PC-3 (cell line): ENCODE results near the gene KIF5A. TPM values are rescaled to one million over a fixed set of nuclear protein-coding genes. Genes with fewer than 3 reads are reported as not detected.

Experiments
- ATAC-seq: fragments of 200-7000 bp; cut with Tn5 transposase; 2 replicates; pipeline ENCODE4 v1.9.1; 2020; ENCODE audit warnings: mild to moderate bottlenecking, moderate library complexity
- BruUV-seq: library from RNA; stranded (reverse); fragments of 400-500 nt; replicated peaks from 2 replicates; lab custom pipeline; 2021; lab: Mats Ljungman, UMichigan
- CTCF ChIA-PET: fragments of 300-600 bp; sonication (Branson Sonifier 250); formaldehyde crosslinking; loops from one replicate; lab custom pipeline; 2022; ENCODE audit warnings: antibody characterized with exemption; lab: Charles Lee
- POLR2A ChIA-PET: fragments of 300-600 bp; sonication (Branson Sonifier 250); formaldehyde crosslinking; loops from one replicate; lab custom pipeline; 2022; ENCODE audit warnings: antibody characterized with exemption; ENCODE audit not compliant: unreplicated experiment; lab: Charles Lee
- DNase-seq: peaks from one replicate; pipeline ENCODE4 v3.0.0-alpha.2; 2015
- H2AFZ ChIP-seq: fragments of 300-600 bp; sonication (generic); 2 replicates; pipeline ENCODE4 v1.6.0; 2016; ENCODE audit warnings: antibody characterized with exemption, low read length
- H3F3A ChIP-seq: fragments of 300-600 bp; sonication (generic); one replicate; pipeline ENCODE4 v1.6.0; 2017; ENCODE audit warnings: antibody characterized with exemption, low read length, control low read depth, mild to moderate bottlenecking; ENCODE audit not compliant: unreplicated experiment
- H3K27ac ChIP-seq: fragments of 300-600 bp; sonication (generic); 2 replicates; pipeline ENCODE4 v1.5.1; 2016; ENCODE audit warnings: mild to moderate bottlenecking, low read length
- H3K27me3 ChIP-seq: fragments of 300-600 bp; sonication (generic); 2 replicates; pipeline ENCODE4 v1.6.1; 2016; ENCODE audit warnings: low read length, mixed read lengths
- H3K36me3 ChIP-seq: fragments of 300-600 bp; sonication (generic); 2 replicates; pipeline ENCODE4 v1.6.1; 2016; ENCODE audit warnings: low read depth, mixed run types, low read length, mixed read lengths
- H3K4me1 ChIP-seq: fragments of 300-600 bp; sonication (generic); 2 replicates; pipeline ENCODE4 v1.5.1; 2016; ENCODE audit warnings: low read length; ENCODE audit not compliant: insufficient read depth
- H3K4me2 ChIP-seq: fragments of 300-600 bp; sonication (generic); 2 replicates; pipeline ENCODE4 v1.6.0; 2016; ENCODE audit warnings: low read length
- H3K4me3 ChIP-seq: fragments of 300-600 bp; sonication (generic); 2 replicates; pipeline ENCODE4 v1.5.1; 2016; ENCODE audit warnings: mild to moderate bottlenecking, low read length, mixed read lengths
- H3K79me2 ChIP-seq: fragments of 300-600 bp; sonication (generic); 2 replicates; pipeline ENCODE4 v1.6.1; 2017; ENCODE audit warnings: low read length, mixed read lengths
- H3K9ac ChIP-seq: fragments of 300-600 bp; sonication (generic); 2 replicates; pipeline ENCODE4 v1.6.0; 2016; ENCODE audit warnings: mild to moderate bottlenecking, low read length
- H3K9me2 ChIP-seq: fragments of 300-600 bp; sonication (generic); replicated peaks from 2 replicates; pipeline ENCODE4 v1.6.1; 2016; ENCODE audit warnings: mixed run types, low read length, mixed read lengths
- H3K9me3 ChIP-seq: fragments of 300-600 bp; sonication (generic); 2 replicates; pipeline ENCODE4 v1.6.1; 2016; ENCODE audit warnings: low read length, mixed read lengths
- H4K20me1 ChIP-seq: fragments of 300-600 bp; sonication (generic); 2 replicates; pipeline ENCODE4 v1.6.1; 2016; ENCODE audit warnings: low read length, mixed read lengths
- EZH2 ChIP-seq: fragments of 300-600 bp; sonication (generic); IDR thresholded peaks from one replicate; pipeline ENCODE4 v1.6.1; 2017; ENCODE audit warnings: antibody characterized with exemption, mild to moderate bottlenecking, low read length; ENCODE audit not compliant: unreplicated experiment
- EZH2phosphoT487 ChIP-seq: fragments of 300-600 bp; sonication (generic); IDR thresholded peaks from 2 replicates; pipeline ENCODE4 v1.6.1; 2018; ENCODE audit warnings: mild to moderate bottlenecking, antibody characterized with exemption, low read length, borderline replicate concordance
- intact Hi-C: fragments of 100-400 bp; cut with micrococcal nuclease; formaldehyde crosslinking; loops from 2 replicates; pipeline ENCODE4 v1.9.0; 2023
- total RNA-seq: library from RNA; depleted of rRNA; stranded (reverse); fragments of >200 nt; gene quantifications from 2 replicates; pipeline ENCODE4 v1.2.3, GENCODE V29; 2014
- TF ChIP-seq, protein P1 (sequence below): fragments of 300-600 bp; sonication (generic); conservative IDR thresholded peaks from 2 replicates; pipeline ENCODE4 v1.5.1; 2017; ENCODE audit warnings: antibody characterized with exemption, low read depth, mild to moderate bottlenecking, low read length

Gene KIF5A
- total RNA-seq, 1 experiment from 2014 or later = not detected

GRCh38 chr12:57582440-57582839, 32.6 kb downstream of the KIF5A start:
- Histone ChIP-seq H2AFZ (no peak overlapping the region), H3K4me3 (no peak overlapping the region), H3K36me3 (no peaks in the 10 kb centered on the region), H3K9me3 (no peaks in the 10 kb centered on the region), H3K9ac (no peak overlapping the region), H3K9me2 (no peaks in the 10 kb centered on the region), H3K79me2 (no peaks in the 10 kb centered on the region), H3K27me3 (no peaks in the 10 kb centered on the region), H3K27ac (no peak overlapping the region), H3K4me2 (no peak overlapping the region), H3F3A (no peaks in the 10 kb centered on the region), H3K4me1 (peaks cover 9% of the 10 kb centered on the region), H4K20me1 (no peaks in the 10 kb centered on the region)
- TF ChIP-seq EZH2phosphoT487 (no peak), EZH2 (no peak)
- TF ChIP-seq, protein P1, sequence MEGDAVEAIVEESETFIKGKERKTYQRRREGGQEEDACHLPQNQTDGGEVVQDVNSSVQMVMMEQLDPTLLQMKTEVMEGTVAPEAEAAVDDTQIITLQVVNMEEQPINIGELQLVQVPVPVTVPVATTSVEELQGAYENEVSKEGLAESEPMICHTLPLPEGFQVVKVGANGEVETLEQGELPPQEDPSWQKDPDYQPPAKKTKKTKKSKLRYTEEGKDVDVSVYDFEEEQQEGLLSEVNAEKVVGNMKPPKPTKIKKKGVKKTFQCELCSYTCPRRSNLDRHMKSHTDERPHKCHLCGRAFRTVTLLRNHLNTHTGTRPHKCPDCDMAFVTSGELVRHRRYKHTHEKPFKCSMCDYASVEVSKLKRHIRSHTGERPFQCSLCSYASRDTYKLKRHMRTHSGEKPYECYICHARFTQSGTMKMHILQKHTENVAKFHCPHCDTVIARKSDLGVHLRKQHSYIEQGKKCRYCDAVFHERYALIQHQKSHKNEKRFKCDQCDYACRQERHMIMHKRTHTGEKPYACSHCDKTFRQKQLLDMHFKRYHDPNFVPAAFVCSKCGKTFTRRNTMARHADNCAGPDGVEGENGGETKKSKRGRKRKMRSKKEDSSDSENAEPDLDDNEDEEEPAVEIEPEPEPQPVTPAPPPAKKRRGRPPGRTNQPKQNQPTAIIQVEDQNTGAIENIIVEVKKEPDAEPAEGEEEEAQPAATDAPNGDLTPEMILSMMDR = no peak
- DNase-seq (no peak), ATAC-seq (no peak)
- intact Hi-C loops = loop anchor here (2.0 to 5.0 kb wide), 2 partner anchors 36 to 110 kb away; partner anchors contain the start of genes DCTN2 and OS9
- CTCF ChIA-PET = interaction anchor here (0.6 to 1.0 kb wide), 3 partner anchors 40 to 92 kb away, joined by 3 to 4 read pairs (median 3); no protein-coding TSS in a partner anchor
- POLR2A ChIA-PET = interaction anchor here (0.5 kb wide), 1 partner anchor 21 kb away, joined by 3 read pairs; no protein-coding TSS in a partner anchor
- no TSS peak for BruUV-seq

DNA sequence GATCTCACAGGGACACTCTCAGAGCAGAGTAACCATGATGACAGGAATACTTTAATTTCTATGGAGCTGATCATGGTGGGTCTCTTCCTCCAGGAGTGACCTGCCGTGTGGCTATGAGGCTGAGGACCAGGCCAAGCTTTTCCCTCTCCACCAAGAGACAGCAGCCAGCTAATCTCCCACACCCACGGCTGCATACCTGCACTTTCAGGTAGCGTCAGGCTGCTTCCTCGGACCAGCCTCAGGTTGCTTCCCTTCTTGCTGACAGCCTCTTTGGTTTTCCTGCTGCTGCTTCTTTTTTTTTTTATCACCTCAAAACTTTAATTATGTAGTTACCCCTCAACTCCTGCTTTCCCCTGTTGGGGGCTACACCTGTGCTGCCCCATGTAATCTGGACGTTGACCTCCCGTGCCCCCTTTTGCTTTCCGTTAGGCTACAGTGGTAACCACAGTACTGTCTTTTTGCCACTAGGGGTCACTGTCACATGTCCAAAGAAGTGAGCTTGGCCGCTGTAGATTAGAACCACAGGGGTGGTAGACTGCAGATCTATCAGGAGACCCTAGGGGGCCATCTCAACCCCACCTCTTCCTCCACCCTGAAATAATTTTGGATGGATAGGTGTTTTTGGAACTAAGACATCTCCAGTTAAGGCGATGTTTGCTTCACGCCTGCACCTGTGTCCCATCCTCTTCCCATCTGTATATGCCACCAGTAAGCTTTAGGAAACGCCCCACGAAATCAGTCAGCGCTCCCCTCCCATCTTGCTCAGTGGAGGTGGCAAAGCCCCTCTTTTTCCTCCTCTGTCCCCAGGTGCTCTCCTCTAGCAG, 33.4 kb downstream of the KIF5A start:
- Histone ChIP-seq H3F3A (no peaks in the 10 kb centered on the region), H3K4me1 (peaks cover 9% of the 10 kb centered on the region), H3K27me3 (no peaks in the 10 kb centered on the region), H2AFZ (no peak overlapping the region), H4K20me1 (no peaks in the 10 kb centered on the region), H3K4me2 (no peak overlapping the region), H3K27ac (no peak overlapping the region), H3K9ac (no peak overlapping the region), H3K9me2 (no peaks in the 10 kb centered on the region), H3K36me3 (no peaks in the 10 kb centered on the region), H3K9me3 (no peaks in the 10 kb centered on the region), H3K79me2 (no peaks in the 10 kb centered on the region), H3K4me3 (no peak overlapping the region)
- BruUV-seq = no TSS peak
- TF ChIP-seq, protein P1 = peak; percentile 97
- TF ChIP-seq EZH2 = no peak
- DNase-seq = peak; percentile 84
- intact Hi-C loops = loop anchor here (1.0 to 5.0 kb wide), 3 partner anchors 36 to 109 kb away; partner anchors contain the start of genes DCTN2 and OS9
- ATAC-seq = peak; percentile 88
- CTCF ChIA-PET = interaction anchor here (0.6 to 1.3 kb wide), 8 partner anchors 8 to 1308 kb away, joined by 3 to 12 read pairs (median 4); partner anchors contain the start of genes ARHGEF25, B4GALNT1 and DCTN2
- POLR2A ChIA-PET = interaction anchor here (0.6 kb wide), 1 partner anchor 198 kb away, joined by 3 read pairs; no protein-coding TSS in a partner anchor
